Transverse colon (tissue), 4 donors: Measurements from ENCODE around the gene GPLD1. TPM values are rescaled to one million over a fixed set of nuclear protein-coding genes. Genes with fewer than 3 reads are reported as not detected.

Source experiments
- DNase-seq: peaks from one replicate; pipeline ENCODE4 v3.0.0-alpha.2; 2019
- H3K27ac ChIP-seq, 4 donors: fragments of 200-600 bp; sonication (generic); 2 replicates each; pipeline ENCODE4 v1.5.1; 2016 to 2018; ENCODE audit warnings: inconsistent platforms in 4 of 4
- H3K27me3 ChIP-seq: fragments of 200-600 bp; sonication (generic); 2 replicates; pipeline ENCODE4 v1.5.1; 2017; ENCODE audit warnings: inconsistent platforms
- H3K36me3 ChIP-seq, 4 donors: fragments of 200-600 bp; sonication (generic); 2 replicates each; pipeline ENCODE4 v1.5.1; 2017 to 2019; ENCODE audit warnings: inconsistent platforms in 4 of 4
- H3K4me1 ChIP-seq, 4 donors: fragments of 200-600 bp; sonication (generic); 2 replicates each; pipeline ENCODE4 v1.5.1; 2017 to 2020; ENCODE audit warnings: inconsistent platforms in 4 of 4
- H3K4me3 ChIP-seq, 4 donors: fragments of 200-600 bp; sonication (generic); 1 replicate in 1 of 4; 2 replicates in 3 of 4; pipeline versions ENCODE4 v1.5.1 to v1.6.1; 2017 to 2019; ENCODE audit warnings: inconsistent platforms in 4 of 4
- H3K9me3 ChIP-seq, 2 donors: fragments of 200-600 bp; sonication (generic); 2 replicates each; pipeline ENCODE4 v1.5.1; 2017 to 2019; ENCODE audit warnings: inconsistent platforms in 2 of 2
- EP300 ChIP-seq: sonication (generic); formaldehyde crosslinking; IDR thresholded peaks from one replicate; pipeline ENCODE4 v1.6.1; 2017; ENCODE audit warnings: antibody characterized with exemption, low read depth
- POLR2A ChIP-seq: fragments of 450-650 bp; IDR thresholded peaks from one replicate; pipeline ENCODE4 v1.6.1; 2016; ENCODE audit warnings: antibody characterized with exemption, mild to moderate bottlenecking, moderate library complexity
- POLR2AphosphoS5 ChIP-seq, 3 donors: sonication (generic); formaldehyde crosslinking; IDR thresholded peaks; one replicate each; pipeline ENCODE4 v1.6.1; 2016; ENCODE audit warnings: antibody characterized with exemption in 3 of 3
- WGBS, 2 donors: methylation state at CpG; one replicate each; pipeline ENCODE4 v1.1.5; 2018; ENCODE audit warnings: low coverage in 1 of 2; 5-methylcytosine and 5-hydroxymethylcytosine counted together
- in situ Hi-C, 4 donors: fragments of 200-750 bp; cut with MboI; loops; one replicate each; pipeline versions ENCODE4 v1.15.0 to v1.15.1; 2017; ENCODE audit warnings: low sequenced_read_pairs in 3 of 4, low pct_ligation_motif_present in 1 of 4, low pct_unique_long_range_greater_than_20kb in 1 of 4
- intact Hi-C: fragments of 100-400 bp; cut with DNase I; formaldehyde crosslinking; loops from one replicate; pipeline ENCODE4 v1.15.1; 2023; ENCODE audit warnings: low total_unique reads
- total RNA-seq, 4 donors: library from RNA; depleted of rRNA; stranded (reverse); fragments of >200 nt; gene quantifications; one replicate each; pipeline ENCODE4 v1.1.0, GENCODE V29; 2016
- TF ChIP-seq, protein P1 (sequence below), 5 experiments: fragments of 200-600 bp in 3 of 5; fragments of 450-650 bp in 2 of 5; sonication (generic) in 3 of 5; IDR thresholded peaks; 1 replicate in 2 of 5; 2 replicates in 3 of 5; pipeline ENCODE4 v1.5.1; 2016 to 2017; ENCODE audit warnings: antibody characterized with exemption in 5 of 5, inconsistent platforms in 3 of 5, mild to moderate bottlenecking in 2 of 5, moderate library complexity in 1 of 5

Gene GPLD1
- total RNA-seq, 4 donors from 2014 or later, result 0.96 to 5.2 (median 1.4) TPM

DNA sequence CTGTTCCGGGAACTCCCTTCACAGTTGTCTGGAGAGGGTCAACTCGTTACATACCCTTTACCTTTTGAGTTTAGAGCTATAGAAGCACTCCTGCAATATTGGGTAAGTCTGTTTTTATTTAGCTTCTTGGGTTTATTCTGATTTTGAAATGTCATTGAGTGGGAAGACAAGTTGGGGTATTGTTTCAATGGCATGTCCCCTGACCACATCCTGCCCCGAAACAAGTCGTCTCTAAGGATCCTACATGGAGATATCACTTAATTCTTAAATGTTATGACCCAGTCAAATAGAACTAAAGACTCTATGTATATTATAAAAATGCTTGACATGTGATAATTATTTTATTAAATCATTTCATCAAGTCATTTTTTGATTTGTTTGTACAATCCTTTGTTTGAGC is 77.1 kb downstream of the GPLD1 start:
- no peaks in the 10 kb centered on the region for H3K27me3 ChIP-seq
- H3K4me3 ChIP-seq, result no peak overlapping the region
- intact Hi-C loops (no loop called here), in situ Hi-C loops (no loop called here)
- TF ChIP-seq, protein P1, sequence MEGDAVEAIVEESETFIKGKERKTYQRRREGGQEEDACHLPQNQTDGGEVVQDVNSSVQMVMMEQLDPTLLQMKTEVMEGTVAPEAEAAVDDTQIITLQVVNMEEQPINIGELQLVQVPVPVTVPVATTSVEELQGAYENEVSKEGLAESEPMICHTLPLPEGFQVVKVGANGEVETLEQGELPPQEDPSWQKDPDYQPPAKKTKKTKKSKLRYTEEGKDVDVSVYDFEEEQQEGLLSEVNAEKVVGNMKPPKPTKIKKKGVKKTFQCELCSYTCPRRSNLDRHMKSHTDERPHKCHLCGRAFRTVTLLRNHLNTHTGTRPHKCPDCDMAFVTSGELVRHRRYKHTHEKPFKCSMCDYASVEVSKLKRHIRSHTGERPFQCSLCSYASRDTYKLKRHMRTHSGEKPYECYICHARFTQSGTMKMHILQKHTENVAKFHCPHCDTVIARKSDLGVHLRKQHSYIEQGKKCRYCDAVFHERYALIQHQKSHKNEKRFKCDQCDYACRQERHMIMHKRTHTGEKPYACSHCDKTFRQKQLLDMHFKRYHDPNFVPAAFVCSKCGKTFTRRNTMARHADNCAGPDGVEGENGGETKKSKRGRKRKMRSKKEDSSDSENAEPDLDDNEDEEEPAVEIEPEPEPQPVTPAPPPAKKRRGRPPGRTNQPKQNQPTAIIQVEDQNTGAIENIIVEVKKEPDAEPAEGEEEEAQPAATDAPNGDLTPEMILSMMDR (IDR thresholded peaks at IDR 0.05), result no peak
- TF ChIP-seq POLR2A (no peak), POLR2AphosphoS5 (IDR thresholded peaks at IDR 0.05) (no peak), EP300 (no peak)
- H3K36me3 ChIP-seq, result peaks cover 0 to 66% (median 25%) of the 10 kb centered on the region in 4 donors
- DNase-seq, result no peak
- WGBS, 2 donors, result 89 to 95% methylated on average over 4 of the region's 4 CpGs
- no peak overlapping the region for H3K27ac ChIP-seq
- H3K4me1 ChIP-seq, result no peaks in the 10 kb centered on the region
- H3K9me3 ChIP-seq, result no peaks in the 10 kb centered on the region

DNA sequence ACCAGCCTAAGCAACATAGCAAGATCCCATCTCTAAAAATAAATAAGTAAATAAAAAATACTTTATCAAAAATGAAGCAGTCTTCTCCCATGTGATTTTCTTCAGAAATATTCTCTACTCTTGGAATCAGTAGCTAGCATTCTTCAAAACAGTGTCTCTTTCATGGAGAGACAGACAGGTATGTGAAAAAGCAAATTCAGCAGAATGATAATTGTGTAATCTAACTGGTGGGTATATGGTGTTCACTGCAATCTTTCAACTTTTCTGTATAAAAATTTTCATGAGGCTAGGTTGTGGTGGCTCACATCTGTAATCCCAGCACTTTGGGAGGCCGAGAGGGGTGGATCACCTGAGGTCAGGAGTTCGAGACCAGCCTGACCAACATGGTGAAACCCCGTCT is 78.8 kb downstream of the GPLD1 start:
- 80 to 98% methylated on average over 2 to 3 of the region's 3 CpGs for WGBS, 2 donors
- Histone ChIP-seq H3K27ac (no peak overlapping the region), H3K36me3 (peaks cover 0 to 50% (median 16%) of the 10 kb centered on the region in 4 donors), H3K4me3 (no peak overlapping the region), H3K4me1 (no peaks in the 10 kb centered on the region), H3K27me3 (no peaks in the 10 kb centered on the region), H3K9me3 (no peaks in the 10 kb centered on the region)
- DNase-seq, result no peak
- in situ Hi-C loops (no loop called here), intact Hi-C loops (no loop called here)
- no peak for TF ChIP-seq POLR2AphosphoS5 (IDR thresholded peaks at IDR 0.05)
- TF ChIP-seq, protein P1 (IDR thresholded peaks at IDR 0.05), result no peak
- no peak for TF ChIP-seq EP300
- TF ChIP-seq POLR2A, result no peak

DNA sequence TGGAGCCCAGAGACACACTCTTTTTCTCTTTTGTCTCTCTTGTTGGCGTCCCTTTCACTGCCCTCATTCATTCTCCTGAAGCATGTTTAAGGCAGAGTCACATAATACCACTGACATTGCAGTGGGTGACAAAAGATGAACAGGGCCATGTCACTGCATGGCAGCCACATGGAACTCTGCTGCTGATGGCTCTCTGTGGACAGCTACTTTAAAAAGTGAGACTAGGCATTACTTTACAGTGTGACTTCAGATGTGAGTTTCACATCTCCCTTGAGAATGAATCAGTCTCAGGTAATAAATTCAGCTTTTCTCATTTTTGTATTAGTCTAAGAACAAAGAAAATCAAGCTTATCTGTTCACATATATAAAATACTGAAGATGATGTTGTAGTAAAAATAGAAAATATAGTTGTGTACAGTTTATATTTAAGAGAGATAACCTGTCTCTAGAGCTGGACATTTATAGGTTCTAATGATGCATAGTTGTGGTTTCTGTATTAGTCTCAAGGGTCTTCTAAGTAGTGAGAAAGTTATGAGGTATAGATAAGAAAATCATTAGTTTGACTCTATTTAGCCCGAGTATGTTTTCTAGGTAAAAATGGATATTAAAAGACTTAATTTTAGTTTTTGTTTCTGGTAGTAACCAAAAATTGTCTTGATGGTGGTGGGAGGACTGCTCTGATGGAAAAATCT is 80.5 kb downstream of the GPLD1 start:
- Histone ChIP-seq H3K27me3 (no peaks in the 10 kb centered on the region), H3K9me3 (no peaks in the 10 kb centered on the region), H3K4me1 (peaks cover 9 to 16% (median 11%) of the 10 kb centered on the region in 4 donors), H3K27ac (no peak overlapping the region), H3K4me3 (no peak overlapping the region), H3K36me3 (peaks cover 0 to 41% (median 15%) of the 10 kb centered on the region in 4 donors)
- no peak for DNase-seq
- WGBS, 2 donors, result 67 to 79% methylated on average over 1 to 2 of the region's 2 CpGs
- intact Hi-C loops (no loop called here), in situ Hi-C loops (no loop called here)
- no peak for TF ChIP-seq POLR2AphosphoS5 (IDR thresholded peaks at IDR 0.05)
- TF ChIP-seq, protein P1 (IDR thresholded peaks at IDR 0.05), result no peak
- TF ChIP-seq EP300, result no peak
- TF ChIP-seq POLR2A, result no peak

DNA sequence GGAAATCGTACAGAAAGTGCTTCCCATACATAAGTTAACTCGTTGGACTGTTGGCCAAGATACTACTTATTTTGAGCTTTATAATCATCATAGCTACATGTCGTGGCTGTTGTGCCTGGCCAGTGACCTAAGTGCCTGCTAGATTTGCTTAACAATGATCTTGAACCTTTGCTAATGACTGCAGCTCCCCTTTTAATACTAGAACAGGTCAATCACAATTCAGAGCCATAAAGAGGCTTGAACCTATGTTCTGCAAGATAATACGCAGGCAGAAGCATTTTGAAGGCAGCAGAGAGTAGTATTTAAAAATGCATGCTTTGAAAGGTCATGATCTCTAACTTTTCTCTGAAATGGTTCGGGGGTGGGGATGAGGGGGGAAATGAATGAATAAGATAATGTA is 84.1 kb downstream of the GPLD1 start:
- H3K4me3 ChIP-seq, result no peak overlapping the region
- WGBS, 2 donors, result 87 to 89% methylated on average over 5 of the region's 5 CpGs
- H3K9me3 ChIP-seq, result no peaks in the 10 kb centered on the region
- TF ChIP-seq POLR2AphosphoS5 (IDR thresholded peaks at IDR 0.05) (no peak), POLR2A (no peak), EP300 (no peak)
- TF ChIP-seq, protein P1 (IDR thresholded peaks at IDR 0.05), result no peak
- intact Hi-C loops, result no loop called here
- peaks cover 0 to 12% (median 6%) of the 10 kb centered on the region in 4 donors for H3K36me3 ChIP-seq
- DNase-seq, result no peak
- H3K4me1 ChIP-seq, result peaks cover 9 to 25% (median 16%) of the 10 kb centered on the region in 4 donors
- H3K27ac ChIP-seq, result no peak overlapping the region
- in situ Hi-C loops, result no loop called here
- H3K27me3 ChIP-seq, result no peaks in the 10 kb centered on the region
